Activated CD8-positive, alpha-beta memory T cell treated with anti-CD3 and anti-CD28 coated beads, Interleukin-2, amount 50 U/mL, for 48 hours (primary cell): ENCODE results near the gene LCN10.
"Not testable (repeated sequence)": the region's sequence is repeated elsewhere in the genome, so short reads cannot be mapped to it uniquely, and the experiment has no call there.

Experiments used
- DNase-seq: peaks from one replicate; pipeline ENCODE4 v3.0.0-alpha.2; 2020

LCN10 gene

GRCh38 chr9:136718345-136719194, 24.2 kb downstream of the LCN10 start:
- no peak for DNase-seq

GRCh38 chr9:136717399-136717798, 25.3 kb downstream of the LCN10 start:
- no peak for DNase-seq

DNA sequence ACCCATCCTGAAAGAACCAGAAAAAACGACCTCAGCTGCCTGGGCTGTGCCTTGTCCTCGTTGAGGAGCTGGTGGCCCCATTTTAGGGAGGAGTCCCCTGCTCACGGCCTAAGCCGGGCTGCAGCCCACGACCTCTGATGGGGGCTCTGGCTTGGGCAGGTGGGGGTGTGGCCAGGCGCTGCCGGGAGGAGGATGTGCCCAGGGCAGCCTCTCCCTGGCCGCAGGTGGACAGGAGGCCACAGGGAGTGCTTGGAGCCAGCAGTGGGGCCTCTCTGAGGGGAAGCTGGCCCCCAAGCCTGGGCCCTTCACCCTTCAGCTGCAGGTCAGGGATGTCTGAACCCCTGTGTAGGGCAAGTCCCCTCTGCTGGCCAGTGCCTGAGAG, 27.9 kb downstream of the LCN10 start:
- no peak for DNase-seq

DNA sequence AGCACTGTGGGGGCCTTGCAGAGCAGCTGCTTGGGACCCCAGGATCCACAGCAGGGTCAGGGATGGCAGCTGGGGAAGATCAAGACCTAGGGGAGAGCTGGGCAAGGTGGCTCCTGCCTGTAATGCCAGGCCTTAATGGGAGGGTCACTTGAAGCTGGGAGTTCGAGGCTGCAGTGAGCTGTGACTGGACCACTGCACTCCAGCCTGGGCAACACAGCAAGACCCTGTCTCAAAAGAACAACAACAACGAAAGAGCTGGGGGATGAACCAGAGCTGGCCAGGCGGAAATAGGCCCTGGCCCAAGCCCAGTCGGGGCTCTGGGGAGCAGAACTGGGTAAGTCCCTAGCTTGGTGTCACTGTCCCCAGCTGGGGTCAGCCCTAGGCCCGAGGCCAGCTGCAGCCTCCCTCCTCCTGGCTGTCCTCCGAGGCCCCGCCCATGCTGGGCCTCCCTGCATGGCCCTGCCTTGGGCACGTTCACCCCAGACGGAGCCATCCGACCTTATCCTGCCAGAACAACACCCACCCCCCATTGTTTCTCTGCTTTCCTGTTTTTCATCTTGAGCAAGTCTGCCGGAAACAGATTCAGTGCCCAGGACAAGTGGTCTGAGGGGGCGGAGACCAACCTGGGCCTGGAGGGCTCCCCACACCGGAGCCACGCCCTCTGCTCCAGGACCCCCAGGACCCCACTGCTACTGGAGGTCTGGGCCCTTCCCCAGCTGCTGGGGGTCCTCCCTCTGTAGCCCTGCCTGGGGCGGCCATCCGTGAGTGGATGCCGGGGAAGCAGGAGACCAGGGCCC, 28.4 kb downstream of the LCN10 start:
- DNase-seq = no peak

- no peak for DNase-seq
Measured at GRCh38 chr9:136713550-136713949, 29.2 kb downstream of the LCN10 start.

GRCh38 chr9:136712690-136713544, 29.8 kb downstream of the LCN10 start:
- no peak for DNase-seq

DNA sequence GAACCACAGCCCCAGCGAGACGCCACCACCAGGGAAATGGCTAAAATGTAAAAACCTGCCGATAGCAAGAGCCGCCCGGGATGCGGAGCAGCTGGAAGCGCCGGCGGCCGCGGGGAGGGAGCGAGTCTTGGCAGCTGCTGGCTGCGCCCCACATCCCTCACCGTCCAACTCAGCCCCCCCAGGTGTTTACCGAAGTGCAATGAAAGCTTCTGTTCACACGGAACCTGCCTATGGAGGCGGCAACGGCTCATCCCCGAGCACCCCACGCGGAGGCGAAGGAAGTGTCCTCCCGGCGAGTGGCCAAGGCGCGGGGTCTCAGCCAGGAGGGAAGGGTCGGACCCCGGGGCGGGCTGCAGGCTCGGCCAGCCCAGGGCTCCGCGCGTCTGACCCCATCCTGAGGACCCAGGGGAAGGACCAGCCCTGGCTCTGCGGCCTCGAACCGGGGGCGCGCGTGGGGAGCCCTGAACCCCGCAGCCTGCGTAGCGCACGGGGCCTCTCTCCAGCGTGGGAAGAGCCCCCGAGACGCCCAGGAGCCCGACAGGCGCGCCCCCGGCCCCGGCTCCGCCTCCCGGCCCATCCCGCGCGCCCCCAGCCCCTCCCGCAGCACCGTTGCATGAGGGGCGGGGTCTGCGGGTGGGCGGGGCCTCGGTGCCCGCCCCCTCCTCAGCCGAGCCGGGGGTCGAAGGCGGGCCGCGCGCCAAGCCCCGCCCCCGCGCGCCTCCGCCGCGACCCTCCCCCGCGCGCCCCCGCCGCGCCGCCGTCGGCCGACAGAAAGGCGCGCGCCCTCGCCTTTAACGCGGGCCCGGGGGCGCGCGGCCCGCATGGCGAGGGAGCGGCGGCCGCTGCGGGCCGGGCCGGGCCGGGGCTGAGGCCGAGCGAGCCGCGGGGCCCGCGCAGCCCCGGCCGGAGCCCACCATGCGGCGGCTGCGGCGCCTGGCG, 30.7 kb downstream of the LCN10 start, which contains the start of gene DIPK1B:
Gene DIPK1B, plus strand, starts transcription at position 822 of the 939 bp plus-strand sequence. Its CDS starts 94 bp downstream, at position 916.
- no peak for DNase-seq

DNA sequence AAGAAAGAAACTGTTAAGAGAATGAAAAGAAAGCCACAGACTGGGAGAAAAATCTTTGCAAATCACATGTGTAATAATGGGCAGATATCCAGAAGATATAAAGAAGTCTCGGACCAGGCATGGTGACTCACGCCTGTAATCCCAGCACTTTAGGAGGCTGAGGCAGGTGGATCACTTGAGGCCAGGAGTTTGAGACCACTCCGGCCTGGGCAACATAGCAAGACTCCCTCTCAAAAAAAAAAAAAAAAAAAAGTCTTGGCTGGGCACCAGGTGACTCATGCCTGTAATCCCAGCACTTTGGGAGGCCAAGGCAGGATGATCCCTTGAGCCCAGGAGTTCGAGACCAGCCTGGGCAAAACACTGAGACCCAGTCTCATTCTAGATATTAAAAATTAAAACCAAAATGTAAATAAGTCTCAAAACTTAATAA, 31.5 kb downstream of the LCN10 start:
- DNase-seq = not testable (repeated sequence)

DNA sequence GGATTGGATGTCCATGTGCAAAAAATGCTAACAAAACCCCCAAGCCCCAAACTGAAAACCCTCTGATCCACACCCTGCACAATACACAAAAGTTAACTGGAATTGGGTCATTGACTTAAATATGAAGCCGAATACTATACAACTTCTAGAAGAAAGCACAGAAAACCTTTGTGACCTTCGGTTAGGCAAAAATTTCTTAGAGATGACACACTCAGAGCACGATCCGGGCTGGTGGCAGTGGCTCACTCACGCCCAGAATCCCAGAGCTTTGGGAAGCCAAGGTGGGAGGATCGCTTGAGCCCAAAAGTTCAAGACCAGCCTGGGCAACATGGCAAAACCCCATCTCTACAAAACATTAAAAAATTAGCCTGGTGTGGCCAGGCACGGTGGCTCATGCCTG, 32.2 kb downstream of the LCN10 start:
- DNase-seq = no peak

- DNase-seq = no peak
Measured at GRCh38 chr9:136709454-136710109, 33.2 kb downstream of the LCN10 start.

DNA sequence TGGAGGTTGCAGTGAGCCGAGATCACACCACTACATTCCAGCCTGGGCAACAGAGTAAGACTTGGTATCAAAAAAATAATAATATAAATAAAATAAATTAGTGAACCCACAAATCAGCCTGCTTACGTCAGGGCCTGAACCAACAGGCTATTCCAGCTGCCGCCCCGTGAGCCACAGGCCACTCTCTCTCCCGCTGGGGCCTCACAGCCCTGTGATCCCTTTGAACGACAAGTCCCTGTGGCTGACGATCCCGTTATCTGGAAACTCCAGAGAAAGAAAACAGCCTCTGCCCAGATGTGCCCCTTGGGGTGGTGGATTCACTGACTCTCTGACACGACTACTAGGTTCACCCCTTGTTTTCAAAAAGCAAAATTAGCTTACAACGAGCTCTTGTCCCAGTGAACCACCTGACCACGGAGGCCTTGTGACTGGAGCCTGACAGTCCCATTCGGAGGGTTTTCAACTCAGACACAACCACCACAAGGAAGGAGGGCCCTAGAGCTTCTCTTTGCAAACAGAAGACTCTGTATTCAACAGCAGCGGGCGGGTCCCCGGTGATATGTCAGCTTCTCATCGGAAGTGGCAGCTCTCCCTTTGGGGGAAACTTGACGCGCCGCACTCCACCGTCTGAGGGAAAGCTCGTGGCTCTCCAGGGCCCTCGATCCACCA, 34.8 kb downstream of the LCN10 start:
- DNase-seq = no peak

DNA sequence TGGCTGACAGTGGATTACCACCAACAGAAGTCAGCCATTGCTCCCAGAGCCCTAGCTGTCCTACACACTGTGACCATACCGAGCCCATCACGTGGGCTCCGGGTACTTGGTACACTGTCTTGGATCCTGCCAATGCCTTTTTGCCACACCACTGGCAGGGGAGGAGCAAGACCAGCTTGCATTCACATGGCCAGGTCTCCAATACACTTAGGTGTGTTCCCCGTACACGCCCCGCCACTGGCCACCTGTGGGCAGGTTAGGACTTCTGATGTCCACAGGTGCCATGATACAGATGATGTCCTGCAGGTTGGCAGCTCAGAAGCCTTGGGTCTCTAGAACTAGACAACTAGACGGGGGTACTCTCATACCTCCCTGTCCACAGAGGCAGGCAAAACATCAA, 35.7 kb downstream of the LCN10 start:
- no peak for DNase-seq

DNA sequence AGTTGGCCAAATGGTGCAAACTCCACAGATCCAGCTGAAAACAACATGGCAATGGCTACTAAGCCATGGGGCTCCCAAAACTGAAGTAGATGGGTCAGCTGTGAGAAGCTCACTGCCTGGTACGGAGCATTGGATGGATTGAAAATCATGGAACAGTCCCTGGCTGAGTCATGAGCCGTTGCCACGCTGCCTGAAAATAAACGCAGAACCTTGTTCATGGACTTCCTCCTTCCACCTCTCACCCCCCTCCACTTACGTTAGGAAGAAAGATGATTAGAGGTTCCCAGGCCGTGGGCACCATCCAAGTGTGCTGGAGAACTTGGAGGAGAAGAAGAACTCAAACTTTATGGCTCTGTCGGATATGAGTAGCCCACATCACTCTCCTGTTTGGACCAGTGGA, 37.2 kb downstream of the LCN10 start:
- DNase-seq = no peak

DNA sequence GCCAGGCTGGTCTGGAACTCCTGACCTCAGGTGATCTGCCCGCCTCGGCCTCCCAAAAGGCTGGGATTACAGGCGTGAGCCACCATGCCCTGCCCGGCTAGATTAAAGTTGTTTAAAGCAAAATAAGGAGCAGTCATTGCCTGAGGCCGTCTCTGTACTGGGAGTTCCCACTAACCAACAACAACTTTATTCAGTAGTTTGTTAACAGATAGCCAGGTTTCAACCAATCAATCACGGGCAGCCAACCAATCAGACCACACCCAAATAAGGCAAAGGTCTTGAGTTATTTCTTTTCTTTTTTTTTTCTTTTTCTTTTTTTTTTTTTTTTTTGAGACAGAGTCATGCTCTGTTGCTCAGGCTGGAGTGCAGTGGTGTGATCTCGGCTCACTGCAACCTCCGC, 38.0 kb downstream of the LCN10 start:
- DNase-seq = not testable (repeated sequence)

- DNase-seq = no peak
Measured at GRCh38 chr9:136703276-136703860, 39.4 kb downstream of the LCN10 start.

GRCh38 chr9:136701668-136702053, 41.1 kb downstream of the LCN10 start:
- DNase-seq = no peak

GRCh38 chr9:136700959-136701667, 41.6 kb downstream of the LCN10 start:
- DNase-seq = peak; percentile 84

DNA sequence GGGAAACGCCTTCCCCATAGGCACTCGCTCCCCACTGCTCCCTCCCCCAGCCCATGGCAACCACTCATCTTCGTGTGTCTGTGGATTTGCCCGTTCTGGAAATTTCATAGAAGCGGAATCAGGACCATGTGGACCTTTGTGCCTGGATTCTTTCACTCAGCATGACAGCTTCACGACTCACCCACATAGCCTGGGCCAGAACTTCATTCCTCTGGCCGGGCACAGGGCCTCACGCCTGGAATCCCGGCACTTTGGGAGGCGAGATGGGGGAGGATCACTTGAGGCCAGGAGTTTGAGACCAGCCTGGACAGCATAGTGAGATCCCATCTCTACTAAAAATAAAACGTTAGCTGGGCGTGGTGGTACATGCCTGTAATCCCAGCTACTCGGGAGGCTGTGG, 42.4 kb downstream of the LCN10 start:
- no peak for DNase-seq

DNA sequence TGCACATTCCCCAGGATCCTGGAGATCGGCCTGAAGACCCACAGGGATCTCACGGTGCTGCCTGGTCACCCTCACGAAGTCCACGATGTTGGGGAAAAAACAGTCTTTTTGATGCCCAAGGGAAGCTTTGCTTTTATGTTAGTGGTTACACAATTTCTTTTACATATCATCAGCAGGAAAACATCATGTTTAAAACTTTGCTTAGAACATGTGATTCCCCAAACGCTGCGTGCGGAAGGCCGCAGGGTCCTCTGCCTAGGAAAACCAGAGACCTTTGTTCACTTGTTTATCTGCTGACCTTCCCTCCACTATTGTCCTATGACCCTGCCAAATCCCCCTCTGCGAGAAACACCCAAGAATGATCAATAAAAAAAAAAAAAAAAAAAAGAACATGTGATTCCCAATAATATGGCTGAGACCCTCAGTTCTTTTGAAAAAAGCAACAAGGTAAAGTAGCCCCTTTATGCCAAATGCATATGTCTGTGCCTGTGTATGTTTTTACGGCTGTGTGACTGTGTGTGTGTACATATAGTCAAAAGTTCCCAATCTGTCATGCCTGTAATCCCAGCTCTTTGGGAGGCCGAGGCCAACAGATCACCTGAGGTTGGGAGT, 44.0 kb downstream of the LCN10 start:
- DNase-seq = no peak
